HG03354 (cell line): Measurements from ENCODE around the gene PPP2CA.
"Not testable (repeated sequence)": the region's sequence is repeated elsewhere in the genome, so short reads cannot be mapped to it uniquely, and the experiment has no call there.

Source experiments
- ATAC-seq: cut with Tn5 transposase; IDR thresholded peaks from one replicate; pipeline ENCODE4 v1.9.1; 2021; ENCODE audit warnings: mild to moderate bottlenecking; ENCODE audit not compliant: unreplicated experiment, poor library complexity, severe bottlenecking

The PPP2CA gene

DNA sequence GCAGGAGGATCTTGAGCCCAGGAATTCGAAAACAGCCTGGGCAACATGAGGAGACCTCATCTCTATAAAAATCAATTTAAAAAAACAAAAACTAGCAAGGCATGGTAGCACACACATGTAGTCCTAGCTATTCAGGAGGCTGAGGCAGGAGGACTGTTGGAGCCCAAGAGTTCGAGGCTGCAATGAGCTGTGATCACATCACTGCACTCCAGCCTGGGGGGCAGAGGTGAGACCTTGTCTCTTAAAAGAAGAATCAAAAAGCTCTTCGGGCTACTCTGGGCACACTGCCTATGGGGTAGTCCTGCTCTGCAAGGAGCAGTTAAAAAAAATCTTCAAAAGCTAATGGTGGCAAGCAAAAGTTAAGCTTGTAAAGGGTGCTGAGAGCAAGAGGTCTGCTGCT is 72.6 kb downstream of the PPP2CA start:
- ATAC-seq: no peak

DNA sequence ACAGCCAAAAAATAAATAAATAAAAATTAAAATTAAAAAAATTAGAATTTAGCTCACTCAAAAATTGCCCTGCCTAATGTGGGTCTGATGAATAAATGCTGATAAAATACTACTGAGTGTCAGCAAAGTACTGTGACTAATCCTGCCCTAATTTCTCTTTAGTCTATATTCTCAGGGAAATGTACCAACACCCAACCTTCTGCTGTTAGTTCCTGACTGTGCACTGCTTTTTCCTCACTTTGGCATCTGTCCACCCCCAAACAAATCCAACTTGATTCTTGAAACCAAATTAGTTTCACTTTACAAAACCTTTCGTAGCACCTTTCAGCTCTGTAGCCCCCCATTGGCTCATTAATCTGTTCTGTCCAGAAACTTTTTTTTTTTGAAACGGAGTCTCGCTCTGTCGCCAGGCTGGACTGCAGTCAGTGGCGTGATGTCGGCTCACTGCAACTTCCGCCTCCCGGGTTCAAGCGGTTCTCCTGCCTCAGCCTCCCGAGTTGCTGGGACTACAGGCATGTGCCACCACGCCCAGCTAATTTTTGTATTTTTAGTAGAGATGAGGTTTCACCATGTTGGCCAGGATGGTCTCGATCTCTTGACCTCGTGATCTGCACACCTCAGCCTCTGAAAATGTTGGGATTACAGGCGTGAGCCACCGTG is 73.6 kb downstream of the PPP2CA start:
- not testable (repeated sequence) for ATAC-seq

DNA sequence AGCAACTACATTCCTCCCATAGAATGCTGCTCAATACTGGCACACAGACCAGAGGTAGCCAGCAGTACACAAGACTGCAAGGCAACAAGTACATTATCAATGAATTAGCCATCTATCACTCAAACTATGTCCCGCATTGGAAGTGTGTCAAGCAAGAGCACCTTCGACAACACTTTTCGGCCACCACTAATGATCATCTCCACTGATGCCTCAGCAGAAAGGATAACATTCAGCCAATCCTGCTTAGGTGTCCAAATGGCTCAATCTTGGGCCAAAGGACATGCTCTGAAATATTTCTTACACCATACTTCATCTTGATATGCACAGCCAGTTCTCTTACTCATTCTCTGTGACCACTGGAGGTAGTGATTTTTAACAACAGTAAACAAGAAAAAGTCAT is 74.2 kb downstream of the PPP2CA start:
- ATAC-seq: no peak

DNA sequence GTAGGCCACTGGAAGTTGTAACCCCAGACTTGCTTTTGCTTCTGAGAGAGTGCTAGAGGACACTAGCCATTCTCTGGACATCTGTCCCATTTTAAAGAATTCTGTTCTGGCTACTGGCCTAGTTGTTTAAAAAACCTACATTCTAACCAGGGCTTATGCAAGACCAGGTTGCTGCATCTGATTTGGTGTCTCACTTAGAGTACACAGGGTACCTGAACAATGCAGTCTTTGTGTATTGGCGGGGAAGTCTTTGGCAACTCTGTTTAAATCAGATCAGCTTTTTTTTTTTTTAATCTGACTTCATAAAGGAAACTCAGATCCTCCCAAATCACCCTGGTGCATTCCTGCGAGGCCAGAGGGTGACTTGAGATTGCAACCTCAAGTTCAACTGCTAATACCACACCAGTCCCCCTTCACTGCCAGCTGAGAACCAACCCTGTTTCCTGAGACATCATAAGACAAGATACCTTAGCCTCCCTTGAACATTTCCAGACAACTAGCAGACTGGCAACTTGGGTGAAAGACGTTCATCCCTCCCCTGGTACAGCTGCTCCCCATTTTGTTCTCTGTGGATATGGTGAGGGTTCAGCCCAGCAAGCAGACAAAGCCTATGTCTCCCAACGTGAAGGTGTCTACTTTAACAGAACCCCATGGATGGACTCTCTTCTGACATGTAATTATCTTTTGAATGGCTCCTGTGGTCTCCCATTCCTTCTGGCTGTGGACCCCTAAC is 76.1 kb downstream of the PPP2CA start:
- no peak for ATAC-seq

DNA sequence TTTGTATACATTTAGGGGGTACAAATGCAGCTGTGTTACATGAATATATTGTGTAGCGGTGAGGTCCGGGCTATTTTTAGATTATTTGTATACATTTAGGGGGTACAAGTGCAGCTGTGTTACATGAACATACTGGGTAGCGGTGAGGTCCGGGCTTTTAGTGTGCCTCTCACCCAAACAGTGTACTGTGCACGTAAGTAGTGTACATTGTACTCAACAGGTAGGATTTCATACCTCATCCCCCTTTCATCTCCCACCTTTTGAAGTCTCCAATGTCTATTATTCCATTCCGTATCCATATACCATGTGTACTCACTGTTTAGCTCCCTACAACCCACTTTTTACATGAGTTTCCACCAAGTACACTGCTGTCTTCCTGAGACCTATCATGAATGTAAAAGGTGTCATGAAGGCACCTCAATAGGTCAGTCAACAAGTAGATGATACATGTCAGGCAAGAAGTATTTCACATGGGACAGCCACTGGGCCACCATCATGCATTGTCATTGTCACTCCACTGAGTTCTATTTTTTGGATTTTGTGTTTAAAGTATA is 76.8 kb downstream of the PPP2CA start:
- ATAC-seq: no peak

DNA sequence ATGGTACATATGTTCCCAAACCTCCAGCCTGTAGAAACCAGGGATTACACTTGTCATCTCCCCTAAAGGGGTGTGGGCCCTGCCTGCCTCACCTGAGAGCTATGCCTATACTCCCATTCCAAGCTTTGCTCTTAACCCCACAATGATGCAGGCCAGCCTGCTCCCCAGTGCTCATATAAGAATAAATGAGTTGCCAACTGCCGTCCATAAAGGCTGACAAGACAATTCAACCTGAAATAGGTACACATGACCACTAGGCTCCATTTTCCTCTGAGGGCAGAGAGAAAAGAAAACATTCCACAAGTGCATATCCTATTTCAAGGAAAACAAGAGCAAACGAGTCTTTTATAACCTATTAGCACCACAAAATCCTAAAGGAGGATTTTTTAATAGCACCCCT is 77.6 kb downstream of the PPP2CA start:
- ATAC-seq: no peak

DNA sequence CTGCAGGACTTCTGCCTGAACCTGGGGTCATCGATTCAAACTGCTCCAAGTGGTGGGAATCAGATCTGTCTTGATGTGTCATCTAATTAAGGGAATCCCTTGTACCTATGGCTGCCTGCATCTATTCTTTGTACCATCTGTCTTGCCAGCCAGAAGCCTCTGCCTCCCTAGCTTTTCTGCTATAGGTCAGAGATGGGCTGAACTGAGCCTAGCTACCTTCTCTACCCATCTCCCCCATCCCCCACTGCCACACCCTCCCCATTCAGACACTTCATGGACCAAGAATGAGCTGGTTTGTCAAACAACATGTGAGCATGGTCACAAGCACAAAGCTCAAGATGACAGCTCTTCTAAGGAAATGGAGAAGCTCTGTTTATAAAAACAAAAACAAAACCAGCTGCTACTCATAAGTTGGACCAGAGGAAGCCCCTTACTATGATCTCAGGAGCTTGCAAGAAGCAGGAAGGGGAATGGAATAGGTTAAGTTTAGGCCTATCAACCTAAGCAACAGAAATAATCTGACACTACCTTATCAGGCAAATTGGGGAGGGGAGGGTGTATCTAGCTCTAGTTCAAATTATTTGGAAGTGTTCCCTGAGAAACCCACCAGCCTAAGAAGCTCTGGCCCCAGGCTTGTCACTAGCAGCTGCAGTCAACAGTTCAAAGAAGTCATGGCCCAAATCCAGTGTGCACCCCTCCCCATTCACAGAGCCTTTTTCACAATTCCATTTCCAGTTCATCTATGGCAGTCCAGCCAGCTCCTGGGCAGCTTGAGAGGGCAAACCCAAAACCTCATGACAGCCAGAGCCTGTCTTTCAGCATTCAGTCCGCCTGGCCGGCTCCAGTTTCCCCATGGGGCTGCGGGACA is 79.0 kb downstream of the PPP2CA start:
- ATAC-seq: no peak

DNA sequence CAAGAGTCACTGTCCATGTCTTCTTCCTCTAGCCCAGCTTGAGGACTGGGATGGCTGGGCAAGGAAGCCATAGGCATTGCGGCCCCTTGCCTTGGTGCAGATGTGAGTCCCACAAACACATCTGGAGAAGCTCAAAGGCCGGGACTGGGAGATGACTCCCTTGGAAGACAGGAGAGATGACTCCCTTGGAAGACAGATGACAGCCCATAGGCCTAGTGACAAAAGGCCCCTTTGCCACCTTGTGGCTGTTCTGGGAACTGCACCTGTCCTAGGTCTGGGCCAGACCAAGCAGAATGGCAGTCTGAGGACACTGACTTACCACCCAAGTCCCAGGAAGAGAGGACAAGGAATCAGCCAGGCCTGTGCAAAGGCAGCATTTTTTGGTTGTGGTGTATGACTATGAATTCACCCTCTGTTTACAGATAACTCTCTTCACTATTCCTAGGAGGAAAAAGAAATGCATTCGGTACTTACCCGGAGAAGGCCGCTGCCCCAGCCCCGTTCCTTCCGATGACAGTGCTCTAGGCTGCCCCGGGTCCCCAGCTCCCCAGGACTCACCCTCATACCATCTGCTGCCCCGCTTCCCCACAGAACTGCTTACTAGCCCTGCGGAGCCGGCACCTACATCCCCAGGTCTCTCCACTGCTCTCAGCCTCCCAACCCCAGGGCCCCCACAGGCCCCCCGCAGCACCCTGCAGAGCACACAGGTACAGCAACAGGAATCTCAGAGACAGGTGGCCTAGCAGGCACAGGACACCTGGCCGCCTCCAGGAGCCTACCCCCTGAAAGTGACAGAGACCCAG is 79.9 kb downstream of the PPP2CA start:
- ATAC-seq: peak; percentile 73

DNA sequence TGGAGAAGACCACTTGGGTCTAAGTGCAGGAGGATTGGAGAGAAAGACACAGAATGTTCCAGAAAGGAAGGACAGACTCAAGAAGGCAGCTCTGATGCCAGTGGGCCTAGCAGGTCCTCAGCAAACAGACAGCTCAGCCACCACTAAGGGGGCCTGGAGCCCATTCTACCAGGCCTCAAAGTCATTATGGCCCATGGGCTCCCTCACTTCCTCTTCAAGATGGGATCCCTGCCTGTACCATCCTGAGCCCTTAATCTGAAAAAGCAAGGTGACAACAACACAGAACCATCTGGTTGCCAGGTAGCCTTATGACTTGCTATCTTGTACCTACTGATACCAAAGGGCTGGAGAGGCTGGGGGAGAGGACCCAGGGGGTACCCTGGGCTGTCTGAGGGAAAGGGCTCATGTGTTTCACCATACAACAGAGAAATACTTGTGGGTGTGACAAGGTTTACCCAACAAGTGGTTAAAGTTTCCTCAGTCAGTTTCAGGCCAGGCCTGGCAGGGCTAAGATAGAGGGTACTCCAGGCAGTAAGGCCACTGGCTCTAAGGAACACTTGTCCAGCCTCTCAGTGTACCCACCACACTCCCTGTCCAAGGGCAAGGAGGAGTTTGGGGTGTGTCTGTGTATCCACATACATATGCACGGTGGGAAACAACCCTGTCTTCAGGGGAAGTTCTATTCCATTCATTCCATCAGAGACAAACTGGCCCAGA is 80.7 kb downstream of the PPP2CA start:
- ATAC-seq: no peak
